GM12801 (cell line): ENCODE data around the gene DOCK9.

Experiments
- CTCF ChIP-seq: IDR thresholded peaks from one replicate; pipeline ENCODE4 v1.5.1; 2011; ENCODE audit warnings: control low read depth; ENCODE audit not compliant: insufficient read length; ENCODE audit errors: extremely low read depth

Gene DOCK9

GRCh38 chr13:98809345-98809777, 168.5 kb downstream of the DOCK9 start:
- TF ChIP-seq CTCF: no peak

GRCh38 chr13:98807774-98808173, 170.1 kb downstream of the DOCK9 start:
- TF ChIP-seq CTCF: no peak

GRCh38 chr13:98804336-98804855, 173.5 kb downstream of the DOCK9 start:
- no peak for TF ChIP-seq CTCF

GRCh38 chr13:98803921-98804320, 173.9 kb downstream of the DOCK9 start:
- TF ChIP-seq CTCF: no peak

- no peak for TF ChIP-seq CTCF
Observed at GRCh38 chr13:98803111-98803561, 174.7 kb downstream of the DOCK9 start.

- TF ChIP-seq CTCF: no peak
Observed at GRCh38 chr13:98802559-98802958, 175.3 kb downstream of the DOCK9 start.

- no peak for TF ChIP-seq CTCF
Observed at GRCh38 chr13:98801626-98802418, 176.0 kb downstream of the DOCK9 start.
